ENCODE measurements around the gene MED12. TPM values are rescaled to one million over a fixed set of nuclear protein-coding genes. Genes with fewer than 3 reads are reported as not detected.

Gene MED12
- total RNA-seq = 20.6 and 24.4 TPM in 2 replicates

GRCh38 chrX:71118032-71118984 lies at the start of gene MED12:
Gene MED12, plus strand, starts transcription at chrX:71118596. Its CDS starts 159 bp downstream, at chrX:71118755.

GRCh38 chrX:71095555-71095980 lies 22.8 kb upstream of the MED12 start, which contains the start of gene FOXO4:
Gene FOXO4, plus strand, starts transcription at chrX:71095851. Its CDS starts 678 bp downstream, at chrX:71096529.

GRCh38 chrX:71106427-71106826 lies 12.0 kb upstream of the MED12 start, which contains the start of gene CXorf65:
Gene CXorf65, minus strand, starts transcription at chrX:71106740. Its CDS starts 184 bp downstream, at chrX:71106556.

GRCh38 chrX:71111141-71111843 lies 7.1 kb upstream of the MED12 start, which contains the start of gene IL2RG:
Gene IL2RG, minus strand, starts transcription at chrX:71111577. Its CDS starts 38 bp downstream, at chrX:71111539.

GRCh38 chrX:71144651-71145050 lies 26.3 kb downstream of the MED12 start, which contains the start of gene NLGN3:
Gene NLGN3, plus strand, starts transcription at chrX:71144841. Its CDS starts 2,909 bp downstream, at chrX:71147750.

Small RNA genes lying within 50 kb of the gene (small RNA-seq; reads per million reads assigned to genes)
- not detected for gene CXorf65

Other genes starting within 250 kb of the MED12 start
- gene TEX11, start 209.9 kb upstream of the MED12 start, total RNA-seq = not detected in 2 replicates
- not detected in 2 replicates for gene SLC7A3, start 187.5 kb upstream of the MED12 start, total RNA-seq
- 48.9 and 49.6 TPM in 2 replicates for gene SNX12, start 50.3 kb upstream of the MED12 start, total RNA-seq
- 2.6 and 3.3 TPM in 2 replicates for gene FOXO4, start 22.7 kb upstream of the MED12 start, total RNA-seq
- gene CXorf65, start 11.9 kb upstream of the MED12 start, total RNA-seq = not detected in 2 replicates
- not detected in 2 replicates for gene IL2RG, start 7.0 kb upstream of the MED12 start, total RNA-seq
- gene NLGN3, start 26.2 kb downstream of the MED12 start, total RNA-seq = 0.20 and 0.37 TPM in 2 replicates
- not detected in 2 replicates for gene GJB1, start 104.6 kb downstream of the MED12 start, total RNA-seq
- gene ZMYM3, start 135.5 kb downstream of the MED12 start, total RNA-seq = 12.7 and 13.2 TPM in 2 replicates
- 330 and 392 TPM in 2 replicates for gene NONO, start 165.0 kb downstream of the MED12 start, total RNA-seq
- gene ITGB1BP2, start 183.2 kb downstream of the MED12 start, total RNA-seq = 0.98 and 1.8 TPM in 2 replicates
- 27.2 and 29.7 TPM in 2 replicates for gene TAF1, start 247.8 kb downstream of the MED12 start, total RNA-seq

Measured in subcutaneous preadipocyte (primary cell).